Fibroblast of lung (primary cell): ENCODE results near the gene SLC11A2.

Experiments used
- CTCF ChIP-seq, 2 donors: IDR thresholded peaks in 1 of 2; conservative IDR thresholded peaks in 1 of 2; 1 replicate in 1 of 2; 2 replicates in 1 of 2; pipeline ENCODE4 v1.5.1; 2011 to 2012; ENCODE audit warnings: low read length in 2 of 2, control low read depth in 1 of 2, inconsistent platforms in 1 of 2, low read depth in 1 of 2, mild to moderate bottlenecking in 1 of 2
- EZH2 ChIP-seq: IDR thresholded peaks from 2 replicates; pipeline ENCODE4 v1.5.1; 2012; ENCODE audit warnings: low read length, control low read depth, mild to moderate bottlenecking; ENCODE audit errors: missing control alignments

GRCh38 chr12:51033457-51034089, 7.4 kb upstream of the SLC11A2 start:
- TF ChIP-seq CTCF (conservative IDR thresholded peaks at IDR 0.05 in 1 of 2, IDR thresholded peaks at IDR 0.05 in 1 of 2; ENCODE audit: low read depth in 1 of 2, low read length in 2 of 2) (no peak), EZH2 (no peak)
